NCI-H2196 treated with DMSO at 0.1 percent for 48 hours (cell line): Measurements from ENCODE around the gene DUSP16.

ENCODE experiments used
- DNase-seq: peaks from one replicate; lab custom pipeline; 2025; ENCODE audit not compliant: unreplicated experiment; lab: John Stamatoyannopoulos, UW

DUSP16 gene

DNA sequence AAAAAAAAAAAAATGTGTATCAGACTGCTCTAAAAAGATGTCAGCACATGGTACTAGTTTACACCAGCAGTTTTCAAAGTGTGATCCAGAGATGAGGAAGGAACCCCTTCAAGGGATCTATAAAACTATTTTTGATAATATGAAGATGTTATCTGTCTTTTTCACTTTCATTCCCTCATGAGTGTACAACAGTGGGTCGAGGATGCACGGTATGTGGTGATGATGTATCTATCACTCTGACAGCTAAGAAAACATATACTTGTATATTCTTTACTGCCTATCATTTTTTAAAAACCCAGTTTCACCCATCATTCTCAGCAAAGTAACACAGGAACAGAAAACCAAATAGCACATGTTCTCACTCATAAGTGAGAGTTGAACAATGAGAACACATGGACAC is 12.4 kb downstream of the DUSP16 start:
- no peak for DNase-seq

DNA sequence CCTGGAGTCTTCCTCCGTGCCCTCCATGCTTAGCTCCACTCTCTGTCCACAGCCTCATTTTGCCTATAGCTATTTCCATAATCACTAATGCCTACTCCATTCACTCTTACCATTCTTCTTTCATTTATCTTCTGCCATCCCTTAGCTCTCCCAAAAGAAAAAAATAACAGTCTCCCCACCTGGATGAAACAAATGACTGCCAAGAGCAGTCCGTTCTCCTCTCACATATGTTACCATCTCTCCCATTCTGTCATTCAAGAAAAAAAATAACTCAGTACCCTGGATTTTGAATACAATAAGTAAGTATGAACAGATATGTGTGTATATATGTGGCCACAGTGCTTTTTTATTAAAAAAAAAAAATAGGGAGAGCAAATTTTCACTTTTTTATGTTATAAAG is 13.2 kb downstream of the DUSP16 start:
- no peak for DNase-seq

DNA sequence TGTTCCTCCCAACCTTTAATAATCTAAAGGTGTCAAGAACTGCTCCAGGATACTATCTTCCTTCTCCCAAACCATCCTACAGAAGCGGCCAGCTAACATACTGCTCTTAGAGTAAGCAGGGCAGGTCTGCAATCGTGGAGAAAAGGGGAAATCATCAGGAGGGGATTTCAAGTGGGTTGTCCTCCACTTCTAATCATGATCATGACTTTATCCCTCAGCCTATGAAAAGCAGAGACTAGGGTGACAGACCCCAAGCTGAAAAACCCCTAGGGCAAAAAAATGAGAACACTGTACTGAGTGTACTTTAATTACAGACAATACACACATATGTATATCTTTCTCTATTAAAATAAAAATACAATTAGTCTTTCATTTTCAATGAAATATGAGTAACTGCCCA is 13.9 kb downstream of the DUSP16 start:
- DNase-seq = no peak

DNA sequence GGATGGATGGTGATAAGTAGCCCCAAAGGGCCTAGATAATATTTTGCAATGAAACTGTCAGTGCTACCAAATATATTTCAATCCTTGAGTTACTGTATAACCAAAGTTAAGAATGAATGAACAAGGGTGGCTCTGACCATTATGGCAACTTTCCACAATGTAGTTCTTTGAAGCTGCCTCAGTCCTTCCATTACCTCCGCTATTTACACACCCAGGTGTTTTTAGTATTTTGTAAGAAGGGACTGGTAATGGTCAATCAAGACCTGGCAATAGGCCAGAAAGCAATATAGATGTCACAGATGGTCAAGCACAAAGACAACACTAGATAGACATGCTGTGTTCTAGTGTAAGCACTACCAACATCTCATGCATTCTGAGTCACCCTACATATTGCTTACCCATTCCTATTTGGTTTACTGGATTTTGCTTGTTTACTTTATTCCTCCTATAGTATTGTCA is 16.3 kb downstream of the DUSP16 start:
- DNase-seq = no peak

DNA sequence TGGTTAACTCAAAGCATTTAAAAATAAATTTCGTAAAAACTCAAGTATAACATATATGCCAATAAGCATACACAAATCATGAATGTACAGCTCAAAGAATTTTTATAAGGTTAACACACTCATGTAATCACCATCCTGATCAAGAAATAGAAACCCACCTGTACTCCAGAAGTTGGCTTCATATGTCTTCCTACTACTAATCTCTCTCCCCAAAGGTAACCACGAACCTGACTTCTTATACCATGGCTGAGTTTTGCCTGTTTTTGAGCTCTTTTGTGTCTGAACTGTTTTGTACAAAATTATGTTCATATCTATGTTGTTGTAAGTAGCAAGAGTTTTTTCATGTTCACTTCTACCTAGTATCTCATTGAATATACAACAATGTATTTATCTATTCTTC is 18.7 kb downstream of the DUSP16 start:
- no peak for DNase-seq

DNA sequence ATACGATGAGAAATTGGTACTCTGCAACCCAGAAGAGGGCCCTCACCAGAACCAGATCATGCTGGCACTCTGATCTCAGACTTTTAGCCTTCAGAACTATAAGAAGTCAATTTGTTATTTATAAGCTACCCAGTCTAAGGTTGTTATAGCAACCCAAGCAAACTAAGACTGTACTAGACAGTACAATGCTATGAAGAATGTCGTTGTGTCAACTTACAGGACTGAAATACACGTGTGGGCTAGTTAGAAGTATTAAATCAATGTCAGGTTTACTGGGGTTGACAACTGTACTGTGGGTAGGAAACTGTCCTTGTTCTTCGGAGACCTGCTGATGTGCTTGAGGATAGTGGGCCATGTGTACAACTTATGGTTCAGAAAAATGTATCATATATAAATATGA is 19.7 kb downstream of the DUSP16 start:
- DNase-seq = no peak

DNA sequence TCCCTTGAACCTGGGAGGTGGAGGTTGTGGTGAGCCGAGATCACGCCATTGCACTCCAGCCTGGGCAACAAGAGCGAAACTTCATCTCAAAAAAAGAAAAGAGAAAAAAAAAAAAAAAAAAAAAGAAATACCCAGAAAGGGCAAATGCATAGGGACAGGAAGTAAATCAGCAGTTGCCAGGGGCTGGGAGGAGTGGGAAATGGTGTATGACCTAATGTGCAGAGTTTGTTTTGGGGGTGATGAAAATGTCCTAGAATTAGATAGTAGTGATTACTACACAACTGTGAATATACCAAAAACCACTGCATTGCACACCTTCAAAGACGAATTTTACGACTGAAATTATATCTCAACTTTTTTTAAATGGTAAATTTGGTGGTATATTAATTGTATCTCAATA is 20.4 kb downstream of the DUSP16 start:
- DNase-seq = no peak

DNA sequence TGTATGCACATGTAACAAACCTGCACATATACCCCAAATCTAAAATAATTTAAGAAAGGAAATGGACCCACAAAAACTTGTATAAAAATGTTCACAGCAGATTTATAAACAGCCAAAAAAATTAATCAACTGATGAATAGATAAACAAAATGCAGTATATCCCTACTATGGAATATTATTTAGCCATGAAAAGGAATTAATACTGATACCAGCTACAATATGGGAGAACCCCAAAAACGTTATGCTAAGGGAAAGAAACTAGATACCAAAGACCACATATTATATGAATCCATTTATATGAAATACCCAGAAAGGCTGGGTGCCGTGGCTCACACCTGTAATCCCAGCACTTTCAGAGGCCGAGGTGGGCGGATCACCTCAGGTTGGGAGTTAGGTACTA is 20.9 kb downstream of the DUSP16 start:
- DNase-seq = no peak

DNA sequence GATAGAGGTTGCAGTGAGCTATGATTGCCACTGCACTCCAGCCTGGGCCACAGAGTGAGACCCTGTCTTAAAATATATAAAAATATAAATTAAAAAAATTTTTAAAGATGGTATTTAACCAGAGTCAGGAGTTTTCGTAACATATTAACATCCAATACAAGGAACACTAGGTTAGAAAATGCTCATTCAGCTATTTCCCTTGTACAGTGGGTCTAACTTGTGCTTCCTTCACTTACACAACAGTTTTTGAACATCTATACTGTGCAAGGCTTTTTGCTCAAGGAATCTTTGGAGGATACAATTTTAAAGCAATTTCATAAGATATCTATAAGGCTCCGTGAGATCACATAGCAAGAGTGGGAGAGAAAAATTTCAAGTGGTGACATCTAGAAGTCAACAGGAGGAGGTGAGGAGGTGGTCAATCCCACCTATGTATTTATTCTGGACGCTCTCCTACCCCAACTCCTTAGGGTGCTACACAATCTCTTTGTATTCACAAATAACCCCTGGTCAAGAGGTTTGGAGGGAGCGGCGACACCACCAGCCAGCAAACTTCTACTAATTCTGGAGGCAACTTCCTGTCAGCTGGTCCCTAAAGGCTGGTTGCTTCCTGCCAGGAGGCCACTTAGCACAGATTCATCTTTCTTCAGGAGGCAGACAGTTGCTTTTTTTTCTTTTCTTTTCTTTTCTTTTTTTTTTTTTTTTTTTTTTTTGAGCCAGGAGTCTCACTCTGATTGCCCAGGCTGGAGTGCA is 22.2 kb downstream of the DUSP16 start:
- no peak for DNase-seq

DNA sequence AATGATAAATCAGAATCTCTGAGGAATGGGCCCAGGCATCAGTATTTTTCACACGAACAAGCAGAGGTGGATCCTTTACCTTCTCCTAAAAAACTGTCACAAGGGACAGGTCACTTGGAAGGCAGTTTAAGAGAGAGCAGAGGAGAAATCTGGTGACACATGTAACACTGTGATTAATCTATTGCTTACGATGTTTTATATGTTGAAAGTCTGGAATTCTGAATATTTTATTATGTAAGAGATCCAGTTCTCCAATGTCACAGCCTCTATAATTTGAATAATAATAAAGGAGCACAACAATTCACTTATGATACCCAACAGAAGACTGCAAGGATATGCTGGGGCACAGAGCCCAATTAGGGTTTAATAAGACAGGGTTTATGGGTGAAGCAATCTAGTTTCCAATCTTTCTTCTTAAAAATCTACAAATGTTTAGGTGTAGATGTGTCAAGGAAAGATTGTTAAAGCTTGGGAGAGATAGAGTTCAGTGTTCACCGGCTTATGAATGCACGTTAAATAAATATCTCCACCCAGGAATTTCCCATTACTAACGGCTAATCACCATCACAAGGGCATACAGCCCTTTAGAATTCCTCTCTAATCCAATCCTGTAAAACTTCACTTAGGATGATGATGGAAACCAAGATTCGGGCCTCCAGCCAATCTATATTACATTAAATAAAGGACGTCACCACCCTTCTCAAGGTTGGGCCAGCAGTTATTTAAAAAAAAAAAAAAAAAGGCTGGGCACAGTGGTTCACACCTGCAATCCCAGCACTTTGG is 23.4 kb downstream of the DUSP16 start:
- no peak for DNase-seq

DNA sequence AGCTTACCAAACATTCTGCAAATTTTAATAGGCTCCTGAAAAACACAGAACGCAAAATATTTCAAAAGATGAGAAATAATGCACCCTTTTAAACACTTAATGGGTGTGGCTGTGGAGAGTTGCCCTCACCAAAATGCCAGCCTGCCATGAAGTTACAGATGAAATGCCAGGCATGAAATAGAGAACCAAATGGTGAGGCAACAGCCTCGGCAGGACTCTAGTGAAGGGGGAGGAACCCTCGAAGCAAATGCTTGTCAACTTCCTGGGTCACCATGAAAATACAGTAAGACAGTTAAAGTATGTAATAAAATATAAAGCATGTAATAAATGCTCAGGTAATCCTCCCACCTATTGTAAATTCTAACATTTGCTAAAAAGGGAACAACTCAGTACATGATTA is 24.1 kb downstream of the DUSP16 start:
- no peak for DNase-seq

DNA sequence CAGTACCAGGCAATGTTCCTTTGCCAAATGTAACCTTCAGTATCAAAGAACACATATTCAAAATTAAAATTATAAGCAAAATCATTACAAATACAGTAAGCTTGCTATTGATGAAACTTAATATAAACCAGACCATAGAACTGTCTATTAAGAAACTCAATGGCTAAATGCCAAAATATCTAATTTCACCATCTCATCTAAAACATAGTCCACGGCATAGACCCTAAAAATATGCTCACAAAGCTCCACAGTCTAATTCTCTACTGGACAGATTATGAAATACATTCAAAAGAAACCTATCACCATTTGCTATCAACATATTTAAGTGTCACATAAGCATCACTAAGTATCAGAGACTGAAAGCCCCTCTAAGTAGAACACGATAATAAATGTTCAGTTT is 25.2 kb downstream of the DUSP16 start:
- DNase-seq = no peak

DNA sequence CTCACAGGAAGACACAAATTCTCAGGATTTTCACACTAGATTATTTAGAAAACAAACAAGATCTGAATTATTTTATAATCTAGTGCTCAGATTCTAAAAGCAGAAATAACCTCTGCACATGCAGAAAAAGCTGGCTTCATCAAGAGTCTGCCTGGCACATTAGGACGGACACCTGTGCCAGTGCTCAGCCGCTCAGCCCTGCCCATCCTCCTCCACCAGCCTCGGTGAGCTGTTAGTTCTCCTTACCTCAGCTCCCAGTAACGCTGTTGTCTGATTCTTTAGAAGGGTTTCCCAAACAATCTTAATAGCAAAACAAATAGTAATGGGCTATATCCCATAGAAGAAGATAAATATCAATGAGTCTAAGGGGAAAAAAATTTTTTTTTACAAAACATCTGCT is 27.7 kb downstream of the DUSP16 start:
- no peak for DNase-seq

DNA sequence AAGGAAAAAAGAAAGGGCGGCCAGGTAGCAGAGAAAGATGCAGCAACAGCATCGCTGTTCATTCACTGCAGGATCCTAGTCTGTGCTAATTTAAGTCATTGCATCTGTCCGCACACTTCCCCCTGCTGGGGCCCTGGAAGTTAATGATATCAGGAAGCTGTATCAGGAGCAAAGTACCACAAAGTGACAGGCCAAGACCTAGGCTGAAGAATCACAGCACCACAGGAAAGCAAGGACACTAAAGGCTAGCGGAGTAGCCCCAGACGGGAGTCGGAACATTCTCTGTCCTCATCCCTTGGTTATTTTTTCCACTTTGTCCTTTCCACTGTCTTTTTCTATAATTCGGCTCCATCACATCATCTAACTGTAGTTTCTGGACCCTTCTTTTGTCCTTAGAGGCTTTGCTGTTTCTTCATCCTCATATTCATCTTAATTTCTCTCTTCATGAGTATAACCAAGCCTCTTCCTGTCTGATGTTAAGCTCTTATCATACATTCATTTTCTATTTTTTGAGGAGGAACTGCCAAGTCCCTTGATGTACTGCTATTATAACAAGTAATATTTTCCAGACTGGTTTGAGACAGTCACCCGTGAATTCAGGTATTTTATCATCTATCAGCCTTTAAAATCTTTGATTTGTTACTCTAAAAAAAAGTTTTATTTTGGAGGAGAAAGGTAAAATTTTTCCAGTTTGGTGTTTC is 28.3 kb downstream of the DUSP16 start:
- no peak for DNase-seq

DNA sequence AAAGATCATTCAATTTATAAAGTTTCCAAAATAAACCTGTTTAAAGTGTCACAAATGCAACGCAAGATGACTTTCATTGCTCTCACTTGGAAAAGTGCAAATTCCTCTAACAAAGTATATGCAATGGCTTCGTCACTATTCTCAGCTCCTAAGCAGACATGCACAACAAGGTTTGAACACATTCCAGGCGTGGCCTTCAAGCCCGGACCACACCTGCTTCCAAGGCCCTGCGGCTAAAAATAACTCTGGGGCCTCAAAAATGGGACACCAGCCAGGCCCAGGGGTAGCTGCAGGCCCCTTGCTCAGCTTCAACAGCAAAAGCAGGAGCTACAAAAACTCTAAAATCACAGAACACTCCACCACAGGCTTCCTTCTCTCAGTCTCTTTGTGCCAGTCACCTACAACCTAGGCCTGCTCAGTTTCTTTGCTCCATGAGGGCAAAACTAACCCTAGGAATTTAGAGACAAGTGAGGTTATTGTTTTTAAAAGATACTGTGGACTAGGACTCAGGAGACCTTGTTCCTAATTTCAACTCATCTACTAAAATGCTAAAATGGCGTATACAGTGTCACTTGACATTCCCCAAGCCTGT is 29.3 kb downstream of the DUSP16 start:
- no peak for DNase-seq

DNA sequence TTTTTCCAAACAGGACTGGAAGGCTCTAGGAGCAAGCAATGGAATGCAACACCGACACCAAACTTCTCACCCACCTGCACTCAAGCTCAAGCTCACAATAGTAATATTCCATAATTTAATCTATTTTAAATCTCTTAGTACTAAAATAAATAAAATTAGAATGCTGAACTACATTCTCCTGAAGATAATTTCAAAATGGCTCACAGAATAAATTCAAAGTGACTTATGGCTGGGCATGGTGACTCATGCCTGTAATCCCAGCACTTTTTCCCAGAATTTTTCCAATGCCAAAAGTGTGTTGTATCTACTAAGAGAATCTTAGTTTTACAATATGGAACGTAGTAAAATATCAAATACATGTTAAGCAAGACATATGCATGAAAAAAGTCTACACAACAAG is 31.5 kb downstream of the DUSP16 start:
- no peak for DNase-seq

DNA sequence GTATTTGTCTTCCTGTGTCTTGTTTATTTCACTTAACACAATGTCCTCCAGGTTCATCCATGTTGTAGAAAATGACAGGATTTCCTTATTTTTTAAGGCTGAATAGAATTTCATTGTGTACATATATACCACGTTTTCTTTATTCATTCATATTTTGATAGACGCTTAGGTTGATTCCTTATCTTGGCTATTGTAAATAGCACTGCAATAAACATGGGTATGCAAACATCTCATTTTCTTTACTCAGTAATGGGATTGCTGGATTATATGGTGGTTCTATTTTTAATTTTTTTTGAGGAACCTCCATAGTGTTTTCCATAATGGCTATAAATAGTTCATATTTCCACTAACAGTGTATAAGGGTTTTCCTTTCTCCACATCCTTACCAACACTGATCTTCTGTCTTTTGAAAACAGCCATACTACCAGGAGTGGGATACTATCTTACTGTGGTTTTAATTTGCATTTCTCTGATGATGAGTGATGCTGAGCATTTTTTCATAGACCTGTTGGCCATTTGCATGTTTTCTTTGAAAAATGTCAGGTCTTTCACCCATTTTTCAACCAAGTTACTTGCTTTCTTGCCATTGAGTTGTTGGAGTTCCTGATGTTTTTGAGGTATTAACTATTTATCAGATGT is 32.8 kb downstream of the DUSP16 start:
- no peak for DNase-seq

DNA sequence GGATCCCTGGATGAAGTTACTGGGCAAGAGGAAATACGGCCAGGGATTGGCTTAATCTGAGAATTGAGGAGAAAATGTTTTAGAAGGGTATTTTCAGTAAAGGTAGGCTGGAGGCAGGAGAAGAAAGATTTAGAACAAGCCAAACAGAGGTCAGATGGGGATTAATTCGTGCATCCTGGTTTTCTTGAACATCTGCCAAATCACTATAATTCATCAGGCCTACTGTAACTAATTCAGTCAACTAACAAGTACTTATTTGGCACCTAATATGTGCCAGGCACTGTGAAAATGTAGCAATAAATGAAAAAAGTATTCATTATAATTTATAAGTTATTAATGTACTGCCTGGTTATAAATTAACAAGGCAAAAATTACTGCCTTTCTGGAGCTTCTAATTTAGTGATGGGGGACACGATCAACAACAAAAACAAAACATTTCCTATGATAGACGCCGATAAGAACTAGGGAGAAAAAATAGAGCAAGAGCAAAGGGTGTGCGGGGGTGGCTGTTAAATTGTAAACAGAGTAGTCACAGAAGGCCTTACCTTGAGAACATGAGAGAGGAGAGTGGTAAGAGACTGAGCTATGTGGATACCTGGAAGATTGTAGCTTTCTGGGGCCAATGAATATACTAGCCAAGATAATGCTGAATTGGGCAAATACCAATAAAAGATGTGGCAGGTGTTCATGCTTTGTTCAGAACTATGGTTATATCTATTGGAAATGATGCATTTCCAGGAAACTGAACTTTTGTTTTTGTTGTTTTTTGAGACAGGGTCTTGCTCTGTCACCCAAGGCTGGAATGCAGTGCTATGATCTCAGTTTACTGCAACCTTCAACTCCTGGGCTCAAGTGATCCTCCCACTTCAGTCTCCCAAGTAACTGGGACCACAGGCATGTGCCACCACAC is 34.0 kb downstream of the DUSP16 start:
- no peak for DNase-seq

DNA sequence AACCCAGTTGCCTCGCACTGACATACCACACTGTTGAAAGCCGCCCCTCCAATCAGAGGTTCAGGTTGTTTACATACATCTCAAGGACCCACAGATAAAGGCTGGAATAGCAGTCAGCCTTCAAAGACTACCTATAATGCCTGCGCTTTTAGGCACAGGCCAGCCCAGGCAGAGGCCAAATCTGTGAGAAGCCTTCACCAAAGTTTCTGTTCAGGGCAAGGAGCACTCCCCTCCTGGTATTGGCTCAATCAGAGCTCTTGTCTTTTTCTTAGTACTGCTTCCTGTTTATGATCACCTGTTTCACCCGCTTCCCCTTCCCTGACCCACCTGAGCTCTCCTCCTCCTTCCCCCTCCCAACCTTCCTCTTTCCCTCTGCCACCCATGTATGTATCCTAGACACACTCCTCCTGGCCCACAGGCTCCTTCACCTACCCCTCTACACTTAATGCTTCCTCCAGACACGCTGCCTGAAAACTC is 34.8 kb downstream of the DUSP16 start:
- DNase-seq = no peak

DNA sequence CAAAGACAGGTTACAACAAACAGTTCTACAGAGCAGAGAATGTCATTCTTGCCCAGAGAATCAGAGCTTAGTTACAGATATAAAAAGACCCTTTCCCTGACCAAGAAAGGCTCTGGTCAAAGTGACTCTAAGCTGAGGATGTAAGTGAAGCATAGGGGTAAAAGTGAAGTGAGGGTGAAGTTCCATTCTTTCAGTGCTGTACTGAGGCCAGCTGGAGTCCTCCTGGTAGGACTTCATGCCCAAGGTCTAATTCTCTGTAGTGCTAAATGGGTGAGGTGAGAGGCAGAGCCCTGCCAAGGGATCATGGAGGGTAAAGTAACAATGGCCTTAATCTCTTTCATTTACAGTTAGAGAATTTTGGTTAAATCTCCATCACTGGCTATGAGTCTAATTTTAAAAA is 38.5 kb downstream of the DUSP16 start:
- no peak for DNase-seq
